Measurements from ENCODE around the gene C2CD4A. TPM values are rescaled to one million over a fixed set of nuclear protein-coding genes. Genes with fewer than 3 reads are reported as not detected.

C2CD4A gene
- total and polyA plus RNA-seq, 2 donors (not counting 3 experiments of a cell fraction or from before 2014, with no cell fraction given), result 0.33 to 0.46 TPM

DNA sequence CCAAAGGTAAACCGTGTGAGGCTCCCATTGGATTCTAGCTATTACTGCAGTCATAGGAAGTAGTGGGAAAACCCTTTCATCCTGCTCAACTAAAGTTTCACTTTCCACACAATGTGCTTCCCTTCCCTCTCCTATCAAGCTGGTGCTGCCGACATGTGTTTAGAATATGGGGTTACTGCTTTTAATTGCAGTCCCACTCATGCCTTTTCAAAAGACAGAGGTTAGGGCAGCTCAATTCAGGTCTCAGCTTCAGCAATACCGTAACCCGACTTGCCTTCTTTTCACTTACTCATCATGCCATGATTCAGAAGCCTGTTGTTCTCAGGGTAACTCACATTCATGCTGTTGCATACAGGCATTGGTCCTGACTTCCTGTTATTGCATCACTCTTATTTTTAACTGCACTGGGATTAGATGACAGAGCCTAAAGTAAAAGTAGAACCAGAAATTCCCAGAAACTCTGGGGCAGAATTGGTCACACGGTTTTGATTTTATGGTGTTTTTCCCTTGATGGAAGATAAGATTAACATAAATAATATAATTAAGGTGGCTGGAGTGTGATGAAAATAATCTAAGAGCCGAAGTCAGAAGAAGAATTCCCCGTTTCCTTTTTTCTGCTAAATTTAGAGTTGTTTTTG is 52.6 kb downstream of the C2CD4A start:
- Histone ChIP-seq H3K36me3 (ENCODE audit: control insufficient read depth in 2 of 2, extremely low read depth in 1 of 2, insufficient read depth in 2 of 2, low read length in 2 of 2) (no peaks in the 10 kb centered on the region), H3K27ac (ENCODE audit: insufficient read depth, low read depth, low read length) (peak overlapping the region; percentile 92), H3K4me2 (ENCODE audit: insufficient read depth, low read length) (peak overlapping the region; percentile 53), H3K9me3 (replicated peaks; ENCODE audit: control insufficient read depth, insufficient read depth, low read length) (no peaks in the 10 kb centered on the region), H3K4me3 (replicated peaks in 1 of 3; ENCODE audit: insufficient read depth in 1 of 3, low read depth in 1 of 3, low read length in 3 of 3) (peak overlapping the region in 1 of 3 experiments; percentile 13), H3K9me1 (replicated peaks; ENCODE audit: control insufficient read depth, extremely low read depth, insufficient read depth, low read length) (no peaks in the 10 kb centered on the region), H3K4me1 (ENCODE audit: control insufficient read depth, extremely low read depth, insufficient read depth, low read length) (peaks cover 41% of the 10 kb centered on the region), H3K27me3 (ENCODE audit: control insufficient read depth in 2 of 2, insufficient read depth in 2 of 2, low read length in 2 of 2) (no peaks in the 10 kb centered on the region), H2AFZ (ENCODE audit: low read depth, low read length) (peak overlapping the region; percentile 29), H3K79me2 (ENCODE audit: control insufficient read depth, insufficient read depth, low read length) (no peaks in the 10 kb centered on the region), H3K9ac (replicated peaks; ENCODE audit: extremely low read depth, insufficient read depth, low read length) (peak overlapping the region; percentile 81), H4K20me1 (replicated peaks; ENCODE audit: control insufficient read depth, extremely low read depth, insufficient read depth, low read length) (no peaks in the 10 kb centered on the region)
- no peak for TF ChIP-seq POLR2A (IDR thresholded peaks at IDR 0.05; ENCODE audit: low read depth, low read length)
- no peak for TF ChIP-seq MAX (IDR thresholded peaks at IDR 0.05; ENCODE audit: insufficient read depth, insufficient read length)
- no peak for TF ChIP-seq CTCF (IDR thresholded peaks at IDR 0.05; ENCODE audit: extremely low read depth in 1 of 2, insufficient read depth in 1 of 2, low read depth in 1 of 2, low read length in 2 of 2)
- TF ChIP-seq JUN (IDR thresholded peaks at IDR 0.05; ENCODE audit: borderline replicate concordance, insufficient read depth, insufficient read length, low read depth), result peak; percentile 97
- TF ChIP-seq FOS (IDR thresholded peaks at IDR 0.05; ENCODE audit: borderline replicate concordance, insufficient read depth, low read length), result peak; percentile 84
- peak; percentile 33 for TF ChIP-seq POLR2AphosphoS5 (IDR thresholded peaks at IDR 0.05; ENCODE audit: insufficient read depth, low read depth, low read length)
- TF ChIP-seq EZH2 (IDR thresholded peaks at IDR 0.05; ENCODE audit: borderline replicate concordance, low read depth, low read length, severe bottlenecking), result no peak
- TF ChIP-seq MYC (IDR thresholded peaks at IDR 0.05; ENCODE audit: low read depth, low read length), result no peak
- FAIRE-seq (peak; percentile 95), DNase-seq (ENCODE audit: low read depth, low spot score) (peak; percentile 98)
- intact Hi-C loops (cut with micrococcal nuclease), result loop anchor here (1.0 kb wide), 2 partner anchors 9 to 51 kb away; no protein-coding TSS in a partner anchor
- TSS peak; percentile 79 for BruUV-seq (replicated peaks)
- ChIA-PET CTCF (interaction anchor here (0.8 to 1.7 kb wide), 16 partner anchors 12 to 285 kb away, joined by 3 to 17 read pairs (median 4); partner anchors contain the start of genes C2CD4A, C2CD4B and VPS13C), POLR2A (interaction anchor here (0.7 to 1.7 kb wide), 4 partner anchors 40 to 59 kb away, joined by 3 to 8 read pairs (median 4); partner anchors contain the start of genes C2CD4B and VPS13C)
- dilution Hi-C loops (cut with MboI; ENCODE audit: extremely low pct_ligation_motif_present, low sequenced_read_pairs), result no loop called here
